HEK293T (cell line): ENCODE results near the gene SACS.

Source experiments
- ARNT ChIP-seq: fragments of 450-650 bp; IDR thresholded peaks from 2 replicates; pipeline ENCODE4 v1.6.1; 2017; ENCODE audit warnings: mild to moderate bottlenecking
- BHLHE40 ChIP-seq: fragments of 450-650 bp; IDR thresholded peaks from 2 replicates; pipeline ENCODE4 v1.6.1; 2016; ENCODE audit warnings: mild to moderate bottlenecking, moderate library complexity, borderline replicate concordance
- FOXA1 ChIP-seq: fragments of 450-650 bp; IDR thresholded peaks from 2 replicates; pipeline ENCODE4 v1.6.1; 2016; ENCODE audit warnings: mild to moderate bottlenecking
- FOXK2 ChIP-seq: fragments of 450-650 bp; IDR thresholded peaks from 2 replicates; pipeline ENCODE4 v1.6.1; 2016; ENCODE audit warnings: mild to moderate bottlenecking
- PKNOX1 ChIP-seq: fragments of 450-650 bp; IDR thresholded peaks from 2 replicates; pipeline ENCODE4 v1.6.1; 2016
- SP1 ChIP-seq: fragments of 450-650 bp; IDR thresholded peaks from 2 replicates; pipeline ENCODE4 v1.6.1; 2017
- SUZ12 ChIP-seq: fragments of 450-650 bp; IDR thresholded peaks from 2 replicates; pipeline ENCODE4 v1.6.1; 2016; ENCODE audit warnings: mild to moderate bottlenecking
- TARDBP ChIP-seq: fragments of 450-650 bp; IDR thresholded peaks from 2 replicates; pipeline ENCODE4 v1.6.1; 2016

- TF ChIP-seq BHLHE40 (no peak), FOXK2 (no peak), SP1 (no peak), SUZ12 (no peak), FOXA1 (no peak), ARNT (no peak), TARDBP (no peak), PKNOX1 (no peak)
Observed at GRCh38 chr13:23377579-23377978, 55.9 kb downstream of the SACS start.
